ENCODE measurements around the gene HOGA1.
A peak's percentile ranks its signal among the peaks of the same experiment; 100 is the strongest.
"Not testable (repeated sequence)": the region's sequence is repeated elsewhere in the genome, so short reads cannot be mapped to it uniquely, and the experiment has no call there.

HOGA1 gene

DNA sequence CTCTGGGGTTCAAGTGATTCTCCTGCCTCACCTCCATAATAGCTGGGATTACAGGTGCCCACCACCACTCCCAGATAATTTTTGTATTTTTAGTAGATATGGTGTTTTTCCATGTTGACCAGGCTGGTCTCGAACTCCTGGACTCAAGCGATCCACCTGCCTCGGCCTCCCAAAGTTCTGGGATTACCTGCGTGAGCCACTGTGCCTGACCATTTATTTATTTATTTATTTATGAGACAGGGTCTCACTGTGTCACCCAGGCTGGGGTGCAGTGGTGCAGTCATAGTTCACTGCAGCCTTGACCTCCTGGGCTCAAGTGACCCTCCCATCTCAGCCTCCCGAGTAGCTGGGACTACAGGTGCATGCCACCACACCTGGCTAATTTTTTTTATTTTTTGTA, 29.9 kb upstream of the HOGA1 start:
- not testable (repeated sequence) for DNase-seq (ENCODE audit: low read depth in 3 of 3)

GRCh38 chr10:97555541-97555940, 28.6 kb upstream of the HOGA1 start:
- DNase-seq (ENCODE audit: low read depth in 3 of 3) = not testable (repeated sequence)

- DNase-seq (ENCODE audit: low read depth in 3 of 3) = not testable (repeated sequence)
Observed at GRCh38 chr10:97560731-97561381, 23.3 kb upstream of the HOGA1 start.

DNA sequence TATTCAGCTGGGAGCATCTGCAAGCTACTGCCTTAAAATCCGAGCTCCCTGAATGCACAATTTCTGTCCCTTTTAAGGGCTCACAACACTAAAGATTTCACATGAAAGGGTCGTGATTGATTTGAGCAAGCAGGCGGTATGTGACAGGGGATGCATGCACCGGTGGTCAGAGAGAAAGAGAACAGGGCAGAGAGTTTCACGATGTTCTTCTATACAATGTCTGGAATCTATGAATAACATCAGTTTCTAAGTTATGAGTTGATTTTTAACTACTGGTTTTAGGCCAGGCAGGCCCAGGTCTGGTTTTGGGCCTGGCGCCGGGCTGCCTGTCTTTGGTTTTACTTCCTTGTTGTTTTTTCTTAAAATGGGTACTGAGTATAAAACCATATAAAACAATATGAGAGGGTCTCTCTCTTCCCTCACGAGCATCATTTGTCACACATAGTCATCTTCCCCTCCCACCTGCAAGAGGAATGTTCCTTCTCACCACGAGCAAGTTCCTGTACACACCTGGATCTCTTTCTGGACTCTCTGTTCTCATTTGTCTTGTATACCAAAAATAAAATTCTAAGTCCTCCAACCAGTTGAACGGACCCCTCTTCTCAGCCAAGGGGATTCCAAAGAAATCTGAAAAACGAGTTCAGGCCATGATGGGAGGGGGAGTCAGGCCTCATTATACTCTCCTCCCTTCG, 22.7 kb upstream of the HOGA1 start:
- not testable (repeated sequence) for DNase-seq (ENCODE audit: low read depth in 3 of 3)

GRCh38 chr10:97562329-97562728, 21.9 kb upstream of the HOGA1 start:
- DNase-seq (ENCODE audit: low read depth in 3 of 3) = not testable (repeated sequence)

DNA sequence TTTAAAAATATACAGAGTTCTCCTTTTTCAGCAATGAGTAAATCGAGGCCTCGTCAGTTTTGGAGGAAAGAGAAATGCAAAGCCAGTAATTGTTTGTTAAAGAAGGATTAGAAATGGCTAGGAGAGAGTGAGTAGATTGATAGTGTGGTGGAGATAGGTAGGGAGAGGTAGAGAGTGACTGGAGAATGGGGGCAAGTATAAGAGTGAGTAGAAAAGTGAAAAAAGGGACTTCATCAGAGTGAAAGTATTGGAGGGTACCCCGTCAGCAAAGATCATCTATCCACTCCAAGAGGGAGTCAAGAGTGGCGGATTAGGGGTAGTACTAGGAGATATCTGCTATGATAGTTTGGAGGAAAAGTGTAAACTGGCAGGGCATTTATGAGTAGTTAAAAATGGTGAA, 20.9 kb upstream of the HOGA1 start:
- no peak for DNase-seq (ENCODE audit: low read depth in 3 of 3)

DNA sequence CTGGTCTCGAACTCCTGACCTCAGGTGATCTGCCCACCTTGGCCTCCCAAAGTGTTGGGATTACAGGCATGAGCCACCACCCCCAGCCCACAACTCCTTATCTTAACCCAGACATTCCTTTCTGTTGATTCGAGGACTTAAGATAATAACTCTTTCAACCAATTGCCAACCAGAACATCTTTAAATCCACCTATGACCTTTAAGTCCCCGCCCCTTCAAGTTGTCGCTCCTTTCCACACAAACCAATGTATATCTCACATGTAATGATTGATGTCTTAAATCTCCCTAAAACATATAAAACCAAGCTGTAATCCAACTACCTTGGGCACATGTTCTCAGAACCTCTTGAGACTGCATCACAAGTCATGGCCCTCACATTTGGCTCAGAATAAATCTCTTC, 19.4 kb upstream of the HOGA1 start:
- DNase-seq (ENCODE audit: low read depth in 3 of 3) = no peak

DNA sequence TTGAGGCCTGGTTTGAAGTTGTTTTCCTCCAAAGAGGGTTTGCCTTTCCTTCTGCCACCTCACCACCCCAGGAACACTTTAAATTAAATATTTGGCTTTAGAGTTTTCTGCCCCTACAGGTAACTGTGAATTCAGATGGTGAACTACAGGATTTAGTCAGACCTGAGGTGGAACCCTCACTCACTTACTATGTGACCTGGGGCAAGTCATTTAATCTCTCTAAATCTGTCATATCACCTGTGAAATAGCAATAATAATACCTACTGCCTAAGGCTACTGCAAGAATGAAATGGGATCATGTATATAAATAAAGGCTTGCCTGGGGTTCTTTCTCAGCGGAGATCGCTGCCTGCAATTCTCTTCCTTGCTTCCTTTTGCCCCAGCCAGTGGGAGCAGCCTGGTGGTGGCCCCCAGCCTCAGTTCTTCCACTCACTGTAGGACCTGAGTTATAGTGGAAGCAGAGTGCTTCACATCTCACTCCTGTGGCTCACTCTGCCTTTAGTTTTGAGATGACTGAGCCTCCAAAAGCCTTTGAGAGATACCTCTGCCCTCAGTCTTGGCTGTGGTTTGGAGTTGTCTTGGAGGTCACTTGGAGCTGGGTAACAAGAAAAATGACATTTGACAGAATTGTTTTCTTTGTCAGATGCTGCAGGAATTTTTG, 17.7 kb upstream of the HOGA1 start:
- DNase-seq (ENCODE audit: low read depth in 3 of 3) = no peak

- DNase-seq (ENCODE audit: low read depth in 3 of 3) = no peak
Observed at GRCh38 chr10:97567891-97568290, 16.3 kb upstream of the HOGA1 start.

- DNase-seq (ENCODE audit: low read depth in 3 of 3) = no peak
Observed at GRCh38 chr10:97570146-97570788, 13.9 kb upstream of the HOGA1 start.

DNA sequence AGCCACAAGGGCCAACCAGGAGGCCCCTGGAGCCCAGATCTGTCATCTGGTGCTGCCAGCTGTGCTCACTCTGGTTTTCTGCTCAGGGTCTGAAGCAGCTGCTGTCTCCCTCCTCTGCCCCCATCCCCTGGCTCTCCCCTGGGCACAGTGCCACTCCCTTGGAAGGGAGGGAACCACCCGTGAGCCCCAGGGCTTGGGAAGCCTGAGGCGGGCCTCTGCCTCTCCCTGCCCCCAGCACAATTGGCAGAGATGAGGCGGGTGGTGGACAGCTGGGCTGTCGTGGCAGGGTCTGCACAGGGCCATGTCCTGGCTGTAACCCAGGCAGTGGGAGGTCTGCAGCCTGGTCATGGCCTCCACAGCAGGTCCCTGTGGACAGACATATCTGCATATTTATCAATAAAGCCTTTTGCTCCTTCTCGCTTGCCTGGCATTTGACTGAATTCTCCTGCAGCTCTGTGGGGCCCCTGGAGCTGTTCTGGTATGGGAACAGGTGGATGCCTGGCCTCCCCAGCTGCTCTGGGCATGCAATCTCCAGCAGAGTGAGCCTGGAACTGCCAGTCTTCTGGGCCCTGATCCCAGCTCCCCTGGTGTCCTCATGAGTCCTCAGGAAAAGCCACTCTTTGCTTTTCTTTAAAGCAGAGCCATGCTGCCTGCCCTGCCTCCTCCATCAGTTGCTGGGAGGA, 13.3 kb upstream of the HOGA1 start:
- no peak for DNase-seq (ENCODE audit: low read depth in 3 of 3)

- DNase-seq (ENCODE audit: low read depth in 3 of 3) = no peak
Observed at GRCh38 chr10:97571622-97572021, 12.6 kb upstream of the HOGA1 start.

GRCh38 chr10:97572214-97572989, 11.8 kb upstream of the HOGA1 start, which contains the start of gene ANKRD2:
Gene ANKRD2, plus strand, starts transcription at chr10:97572779. Its CDS starts 10 bp downstream, at chr10:97572789.
- peak; percentile 25 to 55 (median 28) for DNase-seq (ENCODE audit: low read depth in 3 of 3)

DNA sequence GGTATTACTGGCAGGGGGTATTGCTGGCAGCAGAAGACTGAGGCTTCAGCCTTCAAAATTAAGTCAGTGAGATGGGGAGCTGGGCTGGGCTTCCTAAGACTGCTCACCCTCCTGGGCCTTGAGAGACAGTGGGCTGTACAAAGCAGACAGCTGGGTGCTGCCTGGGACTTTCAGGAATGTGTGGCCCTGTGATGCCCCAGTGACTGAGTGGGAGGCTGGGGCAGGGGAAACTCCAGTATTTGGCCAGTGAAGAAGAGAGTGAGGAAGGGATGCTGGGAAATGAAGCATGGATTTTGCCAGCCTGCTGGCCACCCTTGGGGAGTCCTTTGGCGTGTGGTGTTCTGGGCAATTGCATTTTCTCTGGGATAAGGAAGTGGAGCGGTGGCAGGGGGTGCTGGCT, 11.2 kb upstream of the HOGA1 start:
- DNase-seq (ENCODE audit: low read depth in 3 of 3) = no peak

DNA sequence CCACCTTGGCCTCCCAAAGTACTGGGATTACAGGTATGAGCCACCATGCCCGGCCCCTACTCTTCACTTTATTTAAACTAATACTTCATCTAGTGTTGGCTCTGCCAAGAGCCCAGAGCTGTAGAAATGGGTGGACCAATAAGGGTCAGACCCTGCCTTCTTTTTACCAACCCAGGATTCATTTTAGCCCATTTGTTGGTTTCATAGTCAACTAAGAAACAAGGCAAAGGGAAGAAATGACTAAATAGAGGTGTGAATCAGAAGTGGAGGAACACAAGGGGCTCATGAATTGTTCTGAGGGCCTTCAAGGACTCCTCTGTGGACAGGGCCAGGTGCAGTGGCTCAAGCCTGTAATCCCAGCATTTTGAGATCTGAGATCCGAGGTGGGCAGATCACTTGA, 10.5 kb upstream of the HOGA1 start:
- no peak for DNase-seq (ENCODE audit: low read depth in 3 of 3)

GRCh38 chr10:97574374-97575126, 9.6 kb upstream of the HOGA1 start:
- DNase-seq (ENCODE audit: low read depth in 3 of 3) = no peak

- no peak for DNase-seq (ENCODE audit: low read depth in 3 of 3)
Observed at GRCh38 chr10:97575127-97575668, 9.0 kb upstream of the HOGA1 start.

DNA sequence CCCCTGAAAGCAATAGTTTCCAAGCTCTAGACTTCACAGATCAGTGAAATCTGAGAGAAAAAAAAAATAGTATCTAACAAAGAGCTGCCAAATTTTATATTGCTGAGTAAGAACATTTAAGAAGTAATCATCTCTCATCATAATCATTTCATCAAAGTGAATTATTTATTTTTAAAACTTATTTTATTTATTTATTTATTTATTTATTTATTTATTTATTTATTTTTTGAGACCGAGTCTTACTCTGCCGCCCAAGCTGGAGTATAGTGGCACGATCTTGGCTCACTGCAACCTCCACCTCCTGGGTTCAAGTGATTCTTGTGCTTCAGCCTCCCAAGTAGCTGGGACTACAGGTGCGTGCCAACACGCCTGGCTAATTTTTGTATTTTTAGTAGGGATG, 7.7 kb upstream of the HOGA1 start:
- not testable (repeated sequence) for DNase-seq (ENCODE audit: low read depth in 3 of 3)

DNA sequence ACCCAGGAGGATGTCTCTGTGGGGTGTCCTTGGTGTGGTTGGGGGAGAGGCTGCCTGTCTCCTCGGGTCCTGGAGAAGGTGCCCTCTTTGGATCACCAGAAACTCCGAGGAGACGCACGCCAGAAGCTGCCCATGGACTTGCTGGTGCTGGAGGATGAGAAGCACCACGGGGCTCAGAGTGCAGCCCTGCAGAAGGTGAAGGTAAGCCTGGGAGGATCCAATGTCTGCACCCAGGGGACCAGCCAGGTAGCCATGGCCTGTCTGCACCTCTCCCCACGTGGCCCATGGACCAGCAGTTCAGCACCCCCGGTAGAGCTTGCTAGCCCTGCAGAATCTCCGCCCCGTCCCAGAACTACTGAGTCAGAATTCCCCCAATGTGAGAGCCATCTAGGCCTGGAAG, 6.5 kb upstream of the HOGA1 start:
- DNase-seq (ENCODE audit: low read depth in 3 of 3) = no peak
